Measurements from ENCODE around the gene CDH10. TPM values are rescaled to one million over a fixed set of nuclear protein-coding genes. Genes with fewer than 3 reads are reported as not detected.

The CDH10 gene
- total RNA-seq, 3 donors from 2014 or later (not counting 1 experiment from before 2014, with no cell fraction given), result not detected

- Histone ChIP-seq H3K27me3 (ENCODE audit: control insufficient read depth, insufficient read depth, low read length) (no peaks in the 10 kb centered on the region), H3K9me3 (ENCODE audit: control insufficient read depth, insufficient read depth, low read length) (peaks cover 3% of the 10 kb centered on the region), H3K27ac (ENCODE audit: low read length) (no peak overlapping the region), H3K4me3 (ENCODE audit: low read length) (no peak overlapping the region), H3K36me3 (ENCODE audit: control insufficient read depth, insufficient read depth, low read length) (no peaks in the 10 kb centered on the region), H3K4me1 (ENCODE audit: control insufficient read depth, insufficient read depth, low read length) (no peaks in the 10 kb centered on the region)
- no peaks in the 10 kb centered on the region for H3K4me1 Mint-ChIP-seq
- no peak for DNase-seq
- H3K27me3 Mint-ChIP-seq (ENCODE audit: low read depth in 2 of 2), result no peaks in the 10 kb centered on the region
- H3K9me3 Mint-ChIP-seq, result peaks cover 12 to 14% of the 10 kb centered on the region in 2 donors
- ATAC-seq, result no peak
- intact Hi-C loops (cut with micrococcal nuclease), result no loop called here
- TF ChIP-seq, protein P1, sequence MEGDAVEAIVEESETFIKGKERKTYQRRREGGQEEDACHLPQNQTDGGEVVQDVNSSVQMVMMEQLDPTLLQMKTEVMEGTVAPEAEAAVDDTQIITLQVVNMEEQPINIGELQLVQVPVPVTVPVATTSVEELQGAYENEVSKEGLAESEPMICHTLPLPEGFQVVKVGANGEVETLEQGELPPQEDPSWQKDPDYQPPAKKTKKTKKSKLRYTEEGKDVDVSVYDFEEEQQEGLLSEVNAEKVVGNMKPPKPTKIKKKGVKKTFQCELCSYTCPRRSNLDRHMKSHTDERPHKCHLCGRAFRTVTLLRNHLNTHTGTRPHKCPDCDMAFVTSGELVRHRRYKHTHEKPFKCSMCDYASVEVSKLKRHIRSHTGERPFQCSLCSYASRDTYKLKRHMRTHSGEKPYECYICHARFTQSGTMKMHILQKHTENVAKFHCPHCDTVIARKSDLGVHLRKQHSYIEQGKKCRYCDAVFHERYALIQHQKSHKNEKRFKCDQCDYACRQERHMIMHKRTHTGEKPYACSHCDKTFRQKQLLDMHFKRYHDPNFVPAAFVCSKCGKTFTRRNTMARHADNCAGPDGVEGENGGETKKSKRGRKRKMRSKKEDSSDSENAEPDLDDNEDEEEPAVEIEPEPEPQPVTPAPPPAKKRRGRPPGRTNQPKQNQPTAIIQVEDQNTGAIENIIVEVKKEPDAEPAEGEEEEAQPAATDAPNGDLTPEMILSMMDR (IDR thresholded peaks at IDR 0.05), result no peak
- 83% methylated on average over 2 of the region's 3 CpGs for WGBS (ENCODE audit: insufficient coverage)
- peaks cover 7% of the 10 kb centered on the region for H3K36me3 Mint-ChIP-seq
- no peak overlapping the region for H3K27ac Mint-ChIP-seq
- H3K4me3 Mint-ChIP-seq, result no peak overlapping the region
Observed at GRCh38 chr5:24474685-24475084, 170.1 kb downstream of the CDH10 start.

GRCh38 chr5:24472518-24472917, 172.3 kb downstream of the CDH10 start:
- Mint-ChIP-seq H3K27me3 (ENCODE audit: low read depth in 2 of 2) (no peaks in the 10 kb centered on the region), H3K4me1 (no peaks in the 10 kb centered on the region), H3K4me3 (no peak overlapping the region), H3K9me3 (peaks cover 10 to 14% of the 10 kb centered on the region in 2 donors), H3K27ac (no peak overlapping the region), H3K36me3 (peaks cover 7% of the 10 kb centered on the region)
- H3K9me3 ChIP-seq (ENCODE audit: control insufficient read depth, insufficient read depth, low read length), result no peaks in the 10 kb centered on the region
- TF ChIP-seq, protein P1 (IDR thresholded peaks at IDR 0.05), result no peak
- H3K4me3 ChIP-seq (ENCODE audit: low read length), result no peak overlapping the region
- no peaks in the 10 kb centered on the region for H3K27me3 ChIP-seq (ENCODE audit: control insufficient read depth, insufficient read depth, low read length)
- no peak overlapping the region for H3K27ac ChIP-seq (ENCODE audit: low read length)
- H3K4me1 ChIP-seq (ENCODE audit: control insufficient read depth, insufficient read depth, low read length), result no peaks in the 10 kb centered on the region
- DNase-seq, result no peak
- intact Hi-C loops (cut with micrococcal nuclease), result no loop called here
- ATAC-seq, result no peak
- no peaks in the 10 kb centered on the region for H3K36me3 ChIP-seq (ENCODE audit: control insufficient read depth, insufficient read depth, low read length)

- no peaks in the 10 kb centered on the region for H3K4me1 Mint-ChIP-seq
- DNase-seq (no peak), ATAC-seq (no peak)
- no peaks in the 10 kb centered on the region for H3K27me3 ChIP-seq (ENCODE audit: control insufficient read depth, insufficient read depth, low read length)
- WGBS (ENCODE audit: insufficient coverage), result 74% methylated on average over 2 of the region's 2 CpGs
- H3K27ac ChIP-seq (ENCODE audit: low read length), result no peak overlapping the region
- TF ChIP-seq, protein P1 (IDR thresholded peaks at IDR 0.05), result no peak
- no peak overlapping the region for H3K4me3 Mint-ChIP-seq
- H3K9me3 Mint-ChIP-seq, result peaks cover 12 to 24% of the 10 kb centered on the region in 2 donors
- H3K4me1 ChIP-seq (ENCODE audit: control insufficient read depth, insufficient read depth, low read length), result no peaks in the 10 kb centered on the region
- no peaks in the 10 kb centered on the region for H3K36me3 ChIP-seq (ENCODE audit: control insufficient read depth, insufficient read depth, low read length)
- H3K4me3 ChIP-seq (ENCODE audit: low read length), result no peak overlapping the region
- no peaks in the 10 kb centered on the region for H3K36me3 Mint-ChIP-seq
- intact Hi-C loops (cut with micrococcal nuclease), result no loop called here
- H3K9me3 ChIP-seq (ENCODE audit: control insufficient read depth, insufficient read depth, low read length), result no peaks in the 10 kb centered on the region
- H3K27ac Mint-ChIP-seq, result no peak overlapping the region
- H3K27me3 Mint-ChIP-seq (ENCODE audit: low read depth in 2 of 2), result no peaks in the 10 kb centered on the region
Observed at GRCh38 chr5:24444414-24444813, 200.4 kb downstream of the CDH10 start.

DNA sequence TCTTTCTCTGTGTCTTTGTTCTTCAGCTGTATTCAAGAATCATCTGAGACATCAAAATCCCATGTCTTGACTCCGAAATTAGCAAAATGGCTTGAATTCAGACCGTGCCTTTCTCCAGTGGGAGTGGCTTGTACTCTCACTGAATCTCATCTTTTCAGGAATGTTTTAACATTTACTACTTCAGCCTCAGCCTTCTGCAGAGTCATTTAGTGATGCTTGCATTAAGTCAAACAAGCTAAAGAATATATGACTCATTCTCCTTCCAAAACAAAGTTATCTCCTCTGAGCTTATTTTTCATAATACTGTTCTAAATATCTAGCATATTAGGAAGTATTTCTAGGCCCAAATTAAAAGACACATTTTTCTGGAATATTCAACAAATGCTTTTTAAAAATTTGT, 205.3 kb downstream of the CDH10 start:
- Mint-ChIP-seq H3K27ac (no peak overlapping the region), H3K4me3 (no peak overlapping the region), H3K27me3 (ENCODE audit: low read depth in 2 of 2) (no peaks in the 10 kb centered on the region), H3K4me1 (no peaks in the 10 kb centered on the region), H3K9me3 (peaks cover 9 to 20% of the 10 kb centered on the region in 2 donors), H3K36me3 (no peaks in the 10 kb centered on the region)
- Histone ChIP-seq H3K9me3 (ENCODE audit: control insufficient read depth, insufficient read depth, low read length) (peaks cover 3% of the 10 kb centered on the region), H3K27me3 (ENCODE audit: control insufficient read depth, insufficient read depth, low read length) (no peaks in the 10 kb centered on the region), H3K4me1 (ENCODE audit: control insufficient read depth, insufficient read depth, low read length) (no peaks in the 10 kb centered on the region), H3K36me3 (ENCODE audit: control insufficient read depth, insufficient read depth, low read length) (no peaks in the 10 kb centered on the region), H3K4me3 (ENCODE audit: low read length) (no peak overlapping the region), H3K27ac (ENCODE audit: low read length) (no peak overlapping the region)
- DNase-seq, result no peak
- WGBS (ENCODE audit: insufficient coverage), result 66% methylated on average over 2 of the region's 2 CpGs
- no peak for ATAC-seq
- TF ChIP-seq, protein P1 (IDR thresholded peaks at IDR 0.05), result no peak
- intact Hi-C loops (cut with micrococcal nuclease), result no loop called here

Measured in natural killer cell (primary cell).